HFF-Myc (cell line): Measurements from ENCODE around the gene UNCX.

ENCODE experiments used
- DNase-seq: peaks from one replicate; pipeline ENCODE4 v3.0.0-alpha.2; 2011; ENCODE audit warnings: low read depth; ENCODE audit errors: extremely low read depth
- H3K4me3 ChIP-seq: replicated peaks from 2 replicates; pipeline ENCODE4 v1.5.1; 2011; ENCODE audit warnings: low read depth, mild to moderate bottlenecking, control low read depth, low read length
- TF ChIP-seq, protein P1 (sequence below): IDR thresholded peaks from 2 replicates; pipeline ENCODE4 v1.5.1; 2012; ENCODE audit warnings: mild to moderate bottlenecking, low read depth, low read length, control low read depth; ENCODE audit errors: missing control alignments

UNCX gene

GRCh38 chr7:1220000-1220726 is 12.5 kb upstream of the UNCX start:
- DNase-seq = no peak
- TF ChIP-seq, protein P1, sequence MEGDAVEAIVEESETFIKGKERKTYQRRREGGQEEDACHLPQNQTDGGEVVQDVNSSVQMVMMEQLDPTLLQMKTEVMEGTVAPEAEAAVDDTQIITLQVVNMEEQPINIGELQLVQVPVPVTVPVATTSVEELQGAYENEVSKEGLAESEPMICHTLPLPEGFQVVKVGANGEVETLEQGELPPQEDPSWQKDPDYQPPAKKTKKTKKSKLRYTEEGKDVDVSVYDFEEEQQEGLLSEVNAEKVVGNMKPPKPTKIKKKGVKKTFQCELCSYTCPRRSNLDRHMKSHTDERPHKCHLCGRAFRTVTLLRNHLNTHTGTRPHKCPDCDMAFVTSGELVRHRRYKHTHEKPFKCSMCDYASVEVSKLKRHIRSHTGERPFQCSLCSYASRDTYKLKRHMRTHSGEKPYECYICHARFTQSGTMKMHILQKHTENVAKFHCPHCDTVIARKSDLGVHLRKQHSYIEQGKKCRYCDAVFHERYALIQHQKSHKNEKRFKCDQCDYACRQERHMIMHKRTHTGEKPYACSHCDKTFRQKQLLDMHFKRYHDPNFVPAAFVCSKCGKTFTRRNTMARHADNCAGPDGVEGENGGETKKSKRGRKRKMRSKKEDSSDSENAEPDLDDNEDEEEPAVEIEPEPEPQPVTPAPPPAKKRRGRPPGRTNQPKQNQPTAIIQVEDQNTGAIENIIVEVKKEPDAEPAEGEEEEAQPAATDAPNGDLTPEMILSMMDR = no peak
- no peak overlapping the region for H3K4me3 ChIP-seq

- DNase-seq = no peak
- TF ChIP-seq, protein P1 = no peak
- no peak overlapping the region for H3K4me3 ChIP-seq
These were observed 11.5 kb upstream of the UNCX start for GRCh38 chr7:1220977-1221745.

- no peak overlapping the region for H3K4me3 ChIP-seq
- no peak for DNase-seq
- TF ChIP-seq, protein P1 = peak; percentile 10
These were observed 9.3 kb upstream of the UNCX start for GRCh38 chr7:1223196-1223981.

- DNase-seq = no peak
- TF ChIP-seq, protein P1 = no peak
These were observed 8.5 kb upstream of the UNCX start for GRCh38 chr7:1224086-1224716.

GRCh38 chr7:1225030-1225429 is 7.6 kb upstream of the UNCX start:
- H3K4me3 ChIP-seq = no peak overlapping the region
- TF ChIP-seq, protein P1 = no peak
- no peak for DNase-seq

More at GRCh38 chr7:1224086-1224716, 8.5 kb upstream of the UNCX start:
- H3K4me3 ChIP-seq = no peak overlapping the region

DNA sequence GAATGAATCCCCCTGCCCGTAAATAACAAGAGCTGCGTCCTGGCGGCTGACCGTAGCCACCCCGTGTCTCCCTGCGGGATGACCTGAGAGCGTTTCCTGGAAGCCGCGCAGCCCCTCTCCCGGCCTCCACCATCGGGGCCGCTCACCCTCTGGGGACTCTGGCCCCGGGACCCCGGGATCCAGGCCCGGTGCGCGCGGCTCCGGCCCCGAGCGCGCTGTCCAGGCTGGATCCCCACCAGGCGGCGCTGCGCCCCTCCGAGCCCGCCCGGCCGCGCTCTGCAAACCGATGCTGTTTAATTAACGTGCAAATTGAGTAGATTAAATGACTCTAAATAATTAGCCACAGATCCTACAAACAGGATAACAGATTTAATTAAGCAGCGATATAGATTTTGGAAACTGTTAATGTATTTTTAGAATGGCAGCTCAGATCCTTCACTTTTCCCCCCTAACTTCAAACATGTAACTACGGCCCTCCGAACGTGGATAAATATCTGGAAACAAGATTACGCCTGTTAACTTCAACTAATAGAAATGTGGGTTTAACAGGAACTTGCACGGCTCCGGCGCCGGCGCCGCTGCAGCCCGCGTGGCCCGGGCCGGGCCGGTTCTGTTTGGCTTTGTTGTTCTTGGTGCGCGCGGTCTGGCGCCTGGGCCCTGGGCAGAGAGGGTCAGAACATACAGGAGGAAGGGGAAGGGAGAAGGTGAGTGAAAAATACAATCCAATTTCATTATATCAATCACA is 7.1 kb upstream of the UNCX start:
- no peak for DNase-seq
- TF ChIP-seq, protein P1 = peak; percentile 78
- H3K4me3 ChIP-seq = no peak overlapping the region
